Smooth muscle cell (in vitro differentiated cells): Measurements from ENCODE around the gene TGFB2. TPM values are rescaled to one million over a fixed set of nuclear protein-coding genes. Genes with fewer than 3 reads are reported as not detected.
A peak's percentile ranks its signal among the peaks of the same experiment; 100 is the strongest.

Experiments used
- DNase-seq: peaks from one replicate; lab custom pipeline; 2025; ENCODE audit not compliant: unreplicated experiment; lab: John Stamatoyannopoulos, UW
- H2AFZ ChIP-seq: fragments of 200-600 bp; sonication (generic); 2 replicates; pipeline ENCODE4 v1.6.0; 2016; ENCODE audit warnings: antibody characterized with exemption, low read depth, mild to moderate bottlenecking
- H3F3A ChIP-seq: fragments of 200-600 bp; sonication (generic); 2 replicates; pipeline ENCODE4 v1.6.0; 2017; ENCODE audit warnings: antibody characterized with exemption, low read depth
- H3K27ac ChIP-seq: fragments of 200-600 bp; sonication (generic); 2 replicates; pipeline ENCODE4 v1.5.1; 2016; ENCODE audit warnings: low read depth, mild to moderate bottlenecking
- H3K27me3 ChIP-seq: fragments of 200-600 bp; sonication (generic); 2 replicates; pipeline ENCODE4 v1.6.1; 2016; ENCODE audit warnings: low read depth, mild to moderate bottlenecking
- H3K36me3 ChIP-seq: fragments of 200-600 bp; sonication (generic); 2 replicates; pipeline ENCODE4 v1.5.1; 2016; ENCODE audit warnings: low read depth
- H3K4me1 ChIP-seq: fragments of 200-600 bp; sonication (generic); 2 replicates; pipeline ENCODE4 v1.5.1; 2016; ENCODE audit warnings: low read depth
- H3K4me2 ChIP-seq: fragments of 200-600 bp; sonication (generic); 2 replicates; pipeline ENCODE4 v1.6.0; 2016; ENCODE audit warnings: mild to moderate bottlenecking
- H3K4me3 ChIP-seq: fragments of 200-600 bp; sonication (generic); 2 replicates; pipeline ENCODE4 v1.5.1; 2016; ENCODE audit warnings: mild to moderate bottlenecking
- H3K79me2 ChIP-seq: fragments of 200-600 bp; sonication (generic); 2 replicates; pipeline ENCODE4 v1.6.0; 2016; ENCODE audit warnings: low read depth, mild to moderate bottlenecking
- H3K9ac ChIP-seq: fragments of 200-600 bp; sonication (generic); 2 replicates; pipeline ENCODE4 v1.6.0; 2016; ENCODE audit warnings: low read depth
- H3K9me3 ChIP-seq: fragments of 200-600 bp; sonication (generic); replicated peaks from 2 replicates; pipeline ENCODE4 v1.5.1; 2016; ENCODE audit warnings: low read depth
- H4K20me1 ChIP-seq: fragments of 200-600 bp; sonication (generic); 2 replicates; pipeline ENCODE4 v1.6.0; 2016; ENCODE audit warnings: low read depth
- CTCF ChIP-seq: fragments of 200-600 bp; sonication (generic); IDR thresholded peaks from 2 replicates; pipeline ENCODE4 v1.5.1; 2017; ENCODE audit warnings: borderline replicate concordance, mild to moderate bottlenecking, antibody characterized with exemption; ENCODE audit not compliant: insufficient read depth, poor library complexity, severe bottlenecking
- WGBS: methylation state at CpG from one replicate; pipeline ENCODE4 v1.1.7; 2016; ENCODE audit warnings: low lambda C conversion rate; 5-methylcytosine and 5-hydroxymethylcytosine counted together
- polyA plus RNA-seq: library from polyadenylated mRNA; unstranded; fragments of >200 nt; fragmentation: Nextera tagmentation; extraction: Ambion mirVana; gene quantifications from 2 replicates; pipeline ENCODE4 v1.2.1, GENCODE V29; 2016
- small RNA-seq: library from RNA; depleted of rRNA; stranded (forward); fragments of <200 nt; gene quantifications from one replicate; pipeline ENCODE3, GENCODE V24; 2014
- total RNA-seq: library from RNA; depleted of rRNA; stranded (reverse); fragments of >200 nt; gene quantifications from 2 replicates; pipeline ENCODE4 v1.2.3, GENCODE V29; 2014

The TGFB2 gene
- total and polyA plus RNA-seq, 2 experiments from 2014 or later, result 29.1 to 63.3 TPM

GRCh38 chr1:218490406-218490922, 145.3 kb downstream of the TGFB2 start:
- H3K9me3 ChIP-seq, result no peaks in the 10 kb centered on the region
- H3F3A ChIP-seq, result no peaks in the 10 kb centered on the region
- H3K4me2 ChIP-seq, result no peak overlapping the region
- H3K27ac ChIP-seq, result peak overlapping the region; percentile 17
- H3K27me3 ChIP-seq, result no peaks in the 10 kb centered on the region
- no peaks in the 10 kb centered on the region for H4K20me1 ChIP-seq
- no peak for DNase-seq
- no peaks in the 10 kb centered on the region for H3K79me2 ChIP-seq
- H3K36me3 ChIP-seq, result no peaks in the 10 kb centered on the region
- 100% methylated on average over 1 of the region's 1 CpG for WGBS
- H3K4me1 ChIP-seq, result peaks cover 18% of the 10 kb centered on the region
- no peak overlapping the region for H3K4me3 ChIP-seq
- no peak overlapping the region for H3K9ac ChIP-seq
- TF ChIP-seq CTCF, result no peak
- H2AFZ ChIP-seq, result no peak overlapping the region

- Histone ChIP-seq H3K27me3 (no peaks in the 10 kb centered on the region), H3K27ac (no peak overlapping the region), H3K4me1 (peaks cover 29% of the 10 kb centered on the region), H3K4me3 (no peak overlapping the region), H2AFZ (no peak overlapping the region), H3K9ac (no peak overlapping the region), H3F3A (peaks cover 4% of the 10 kb centered on the region), H3K36me3 (no peaks in the 10 kb centered on the region), H3K79me2 (no peaks in the 10 kb centered on the region), H4K20me1 (no peaks in the 10 kb centered on the region), H3K4me2 (no peak overlapping the region), H3K9me3 (no peaks in the 10 kb centered on the region)
- no peak for DNase-seq
- no peak for TF ChIP-seq CTCF
- 42% methylated on average over 2 of the region's 2 CpGs for WGBS
Observed at GRCh38 chr1:218492874-218493273, 147.7 kb downstream of the TGFB2 start.

- Histone ChIP-seq H3K27me3 (no peaks in the 10 kb centered on the region), H2AFZ (no peak overlapping the region), H3K4me2 (no peak overlapping the region), H3K79me2 (no peaks in the 10 kb centered on the region), H3K27ac (no peak overlapping the region), H3K9ac (no peak overlapping the region), H4K20me1 (no peaks in the 10 kb centered on the region), H3K9me3 (no peaks in the 10 kb centered on the region), H3F3A (peaks cover 13% of the 10 kb centered on the region), H3K4me3 (no peak overlapping the region), H3K4me1 (peaks cover 29% of the 10 kb centered on the region), H3K36me3 (no peaks in the 10 kb centered on the region)
- TF ChIP-seq CTCF, result no peak
- no peak for DNase-seq
- WGBS, result 75% methylated on average over 2 of the region's 2 CpGs
Observed at GRCh38 chr1:218493986-218494385, 148.8 kb downstream of the TGFB2 start.

Small RNA genes lying within 50 kb of the gene (small RNA-seq; reads per million reads assigned to genes)
- not detected for gene AC096638.1

Other genes starting within 250 kb of the TGFB2 start
- 6.6 and 6.9 TPM in 2 replicates for gene RRP15, start 60.0 kb upstream of the TGFB2 start, total RNA-seq
- gene RRP15, start 60.0 kb upstream of the TGFB2 start, polyA plus RNA-seq, result 13.2 and 20.0 TPM in 2 replicates